C1 segment of cervical spinal cord (tissue), 14 donors: Measurements from ENCODE around the gene HS3ST3A1.
"Not testable (repeated sequence)": the region's sequence is repeated elsewhere in the genome, so short reads cannot be mapped to it uniquely, and the experiment has no call there.

ENCODE experiments used
- DNase-seq, 14 donors: peaks; one replicate each; lab custom pipeline; 2025; lab: John Stamatoyannopoulos, UW

Gene HS3ST3A1

GRCh38 chr17:13575922-13576419 is 25.8 kb downstream of the HS3ST3A1 start:
- no peak for DNase-seq

DNA sequence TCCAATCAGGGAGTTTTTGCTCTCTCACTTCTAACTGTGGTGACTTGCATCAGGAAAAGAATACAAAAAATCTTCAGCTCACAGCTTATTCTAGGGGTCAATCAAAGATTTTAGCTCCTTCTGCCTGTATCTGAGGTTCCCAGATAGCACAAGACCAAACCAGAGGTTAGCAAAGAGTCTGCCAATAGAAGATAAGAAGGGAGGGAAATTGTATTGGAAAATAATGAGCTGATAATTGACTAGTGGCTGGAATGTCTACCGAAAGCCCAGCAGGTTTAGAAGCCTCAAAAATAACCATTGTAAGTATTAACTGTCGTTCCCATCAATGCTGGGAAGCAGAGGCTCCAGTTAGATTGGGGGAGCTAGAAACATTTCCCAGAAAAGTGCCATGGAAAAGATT is 26.3 kb downstream of the HS3ST3A1 start:
- DNase-seq = no peak

DNA sequence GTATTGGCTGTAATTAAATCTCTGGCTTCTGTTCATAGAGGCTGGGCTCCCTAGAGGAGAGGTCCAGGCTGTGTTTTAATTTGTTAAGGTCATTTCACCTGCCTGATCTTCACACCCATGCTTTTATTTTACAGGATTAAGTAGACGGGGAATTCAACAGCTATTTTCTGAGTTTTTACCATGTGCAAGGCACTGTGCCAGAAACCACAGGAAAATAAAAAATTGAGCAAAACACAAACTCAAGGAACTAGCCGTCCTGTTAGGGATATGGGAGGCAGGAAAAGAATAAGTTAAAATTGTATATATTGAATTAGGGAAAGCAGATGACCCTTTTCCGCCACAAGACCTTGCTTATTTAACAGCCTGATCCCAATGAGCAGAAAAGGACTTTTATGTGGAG is 29.1 kb downstream of the HS3ST3A1 start:
- DNase-seq = no peak

- no peak for DNase-seq
Observed at GRCh38 chr17:13569398-13570123, 32.2 kb downstream of the HS3ST3A1 start.

GRCh38 chr17:13568582-13569397 is 32.9 kb downstream of the HS3ST3A1 start:
- DNase-seq = no peak

- no peak for DNase-seq
Observed at GRCh38 chr17:13563866-13564265, 37.9 kb downstream of the HS3ST3A1 start.

DNA sequence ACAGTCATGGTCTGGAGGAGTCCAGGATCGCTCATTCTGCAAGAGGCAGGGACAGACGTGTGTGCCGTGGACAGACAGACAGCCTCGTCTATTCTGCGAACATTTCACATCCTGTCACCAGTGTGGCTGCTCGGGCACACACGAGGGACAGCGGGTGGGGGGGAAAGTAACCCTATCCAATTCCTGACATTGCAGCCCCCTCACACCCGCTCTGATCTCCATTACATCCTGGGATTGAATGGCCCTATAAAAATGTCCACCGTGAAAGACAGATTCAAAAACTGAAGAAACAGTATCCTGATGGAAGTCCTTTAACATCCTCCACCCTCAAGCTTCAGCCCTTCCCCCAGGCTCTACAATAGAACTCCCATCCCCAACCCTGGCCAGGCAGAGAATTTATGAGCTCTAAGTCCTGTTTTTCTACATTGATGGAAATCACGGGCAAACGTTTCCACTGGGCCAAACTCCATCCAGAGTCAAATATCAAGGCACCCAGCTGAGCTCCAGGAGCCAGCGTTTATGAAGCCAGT is 39.4 kb downstream of the HS3ST3A1 start:
- DNase-seq = peak in 3 of 14 donors; percentile 1 to 34 (median 5)

DNA sequence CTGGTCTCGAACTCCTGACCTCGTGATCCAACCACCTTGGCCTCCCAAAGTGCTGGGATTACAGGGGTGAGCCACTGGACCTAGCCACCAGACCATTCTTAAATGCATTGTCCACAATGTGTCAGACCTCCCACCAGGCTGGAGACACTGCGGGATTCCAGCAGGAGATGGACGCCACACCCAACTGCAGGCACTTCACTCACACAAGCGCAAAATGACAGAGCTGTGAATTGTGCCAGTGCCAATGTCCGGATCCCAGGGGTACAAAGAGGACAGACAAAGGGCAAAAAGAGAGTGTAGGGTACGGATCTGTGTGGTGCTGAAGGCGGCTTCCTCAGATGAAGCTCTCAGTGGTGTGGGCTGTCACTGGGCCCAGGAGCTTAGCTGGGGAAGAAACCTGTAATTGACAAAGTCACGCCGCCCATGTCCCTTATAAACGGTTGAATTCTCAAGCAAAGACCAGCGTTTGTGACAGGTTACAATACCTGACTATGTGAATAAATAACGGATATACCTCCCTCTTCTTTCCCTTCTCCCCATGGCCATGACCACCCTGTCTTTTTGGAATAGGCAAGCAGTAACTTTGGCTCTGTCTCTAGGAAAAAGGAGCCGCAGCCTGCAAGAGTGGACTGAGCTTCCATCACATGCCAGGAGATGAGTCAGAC is 40.0 kb downstream of the HS3ST3A1 start:
- DNase-seq = peak in 1 of 14 donors; percentile 0

DNA sequence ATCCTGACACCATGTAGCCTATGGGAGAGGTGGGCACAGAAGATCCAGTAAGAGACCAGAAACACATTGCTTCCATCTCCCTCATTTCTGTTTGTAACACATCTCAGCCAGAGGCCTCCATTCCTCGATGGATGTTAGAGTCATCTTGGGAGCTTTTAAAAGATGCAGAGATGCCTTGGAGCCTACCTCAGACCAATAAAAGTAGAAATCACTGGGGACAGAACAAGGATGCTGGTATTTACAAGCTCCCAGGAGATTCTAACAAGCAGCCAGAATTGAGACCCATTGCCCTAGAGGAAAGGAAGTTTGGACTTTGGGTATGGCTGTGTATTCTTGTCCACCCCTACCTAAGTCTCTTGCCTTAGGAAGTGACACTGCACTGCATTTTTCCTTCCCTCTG is 40.8 kb downstream of the HS3ST3A1 start:
- no peak for DNase-seq

DNA sequence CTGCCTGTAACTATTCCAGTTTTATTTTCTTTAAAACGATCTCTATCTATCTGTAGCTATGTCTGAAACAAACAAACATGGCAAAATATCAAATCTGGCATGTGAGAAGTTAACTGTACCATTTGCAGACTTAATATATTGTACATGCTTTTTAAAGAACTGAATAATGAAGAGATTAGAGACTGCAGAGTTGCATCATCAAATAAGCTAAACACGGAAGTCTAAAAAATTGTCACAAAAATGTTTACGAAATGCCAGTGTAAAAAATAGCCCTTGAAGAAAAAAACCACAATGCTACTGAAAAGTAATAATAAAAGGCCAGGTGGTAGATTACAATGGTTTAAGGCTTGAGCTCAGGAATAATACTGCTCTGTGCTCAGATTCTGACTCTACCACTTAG is 43.1 kb downstream of the HS3ST3A1 start:
- DNase-seq = no peak

DNA sequence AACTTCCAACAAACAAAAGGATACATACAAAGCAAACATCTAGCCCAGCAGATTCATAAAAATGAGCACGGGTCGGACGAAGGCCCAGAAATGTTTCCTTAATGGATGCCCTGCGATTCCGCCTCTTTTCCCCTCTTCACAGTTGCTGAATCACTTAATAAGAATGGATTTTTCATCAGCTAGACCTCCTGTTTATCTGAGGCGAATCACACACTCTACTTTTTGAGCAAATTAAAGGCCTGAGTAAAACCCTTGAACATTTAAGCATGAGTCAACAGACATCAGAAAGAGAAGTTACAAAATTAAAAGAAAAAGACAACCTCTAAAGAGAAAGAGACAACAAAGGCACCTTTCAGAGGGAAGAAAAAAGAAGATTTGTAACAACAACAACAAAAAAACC is 44.7 kb downstream of the HS3ST3A1 start:
- no peak for DNase-seq

- no peak for DNase-seq
Observed at GRCh38 chr17:13554231-13554630, 47.5 kb downstream of the HS3ST3A1 start.

DNA sequence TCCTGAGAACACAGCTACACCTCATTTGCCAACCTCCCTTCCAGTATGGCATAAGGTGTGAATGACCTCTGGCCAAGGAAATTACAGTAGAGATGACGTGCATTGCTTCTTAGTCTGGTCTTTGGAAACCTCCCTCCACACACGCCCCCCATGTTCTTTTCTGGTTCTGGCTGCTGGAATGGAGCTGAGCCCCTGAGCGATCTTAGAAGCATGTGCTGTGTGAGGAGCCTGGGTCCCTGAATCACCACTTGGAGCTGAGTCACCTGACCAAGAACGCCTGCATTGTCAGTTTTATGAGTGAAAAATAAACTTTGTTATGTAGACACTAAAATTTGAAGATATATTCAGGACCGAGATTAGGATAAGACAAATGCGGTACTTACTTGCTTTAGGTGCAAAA is 51.4 kb downstream of the HS3ST3A1 start:
- no peak for DNase-seq

- DNase-seq = not testable (repeated sequence)
Observed at GRCh38 chr17:13548576-13548975, 53.2 kb downstream of the HS3ST3A1 start.

- no peak for DNase-seq
Observed at GRCh38 chr17:13546851-13547250, 54.9 kb downstream of the HS3ST3A1 start.

- no peak for DNase-seq
Observed at GRCh38 chr17:13545941-13546340, 55.8 kb downstream of the HS3ST3A1 start.

DNA sequence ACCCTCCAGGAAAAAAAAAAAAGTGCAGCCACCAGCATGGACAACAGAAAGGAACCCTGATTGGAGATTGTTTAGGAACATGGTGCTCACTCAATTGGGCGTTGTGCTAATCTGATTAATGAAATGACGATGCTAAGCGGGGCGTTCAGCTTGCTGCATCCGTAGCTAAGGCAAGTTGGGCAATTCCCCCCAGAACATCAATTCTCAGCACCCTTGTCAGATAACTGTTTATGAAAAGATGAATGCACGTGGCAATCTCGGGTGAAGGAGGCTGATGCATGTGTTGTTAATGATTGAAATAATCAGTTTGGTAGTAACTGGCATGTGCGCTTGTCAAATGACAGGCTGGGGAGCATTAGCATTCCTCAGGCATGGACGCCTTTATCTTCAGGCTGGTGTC is 57.0 kb downstream of the HS3ST3A1 start:
- DNase-seq = no peak

DNA sequence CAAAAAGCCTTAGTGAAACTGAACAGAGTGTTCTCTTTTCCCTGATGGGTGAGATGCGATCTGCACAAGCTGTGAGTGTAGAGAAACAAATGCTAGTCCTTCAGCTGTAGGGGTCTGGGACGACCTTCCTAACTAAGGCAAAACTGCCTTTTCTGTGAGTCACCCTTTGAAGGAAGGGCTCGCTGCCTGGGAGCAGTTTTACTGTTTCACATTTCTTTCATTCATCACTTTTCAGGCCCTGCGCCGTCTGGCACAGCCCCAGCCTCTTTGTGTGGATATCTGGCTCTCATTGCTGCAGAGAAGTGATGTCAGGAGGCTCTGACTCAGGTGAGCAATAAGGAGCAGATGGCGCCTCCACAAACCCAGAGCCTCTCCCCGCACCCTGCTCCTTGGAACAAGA is 57.4 kb downstream of the HS3ST3A1 start:
- peak in 10 of 14 donors; percentile 1 to 73 (median 10) for DNase-seq

- no peak for DNase-seq
Observed at GRCh38 chr17:13542636-13543035, 59.1 kb downstream of the HS3ST3A1 start.

DNA sequence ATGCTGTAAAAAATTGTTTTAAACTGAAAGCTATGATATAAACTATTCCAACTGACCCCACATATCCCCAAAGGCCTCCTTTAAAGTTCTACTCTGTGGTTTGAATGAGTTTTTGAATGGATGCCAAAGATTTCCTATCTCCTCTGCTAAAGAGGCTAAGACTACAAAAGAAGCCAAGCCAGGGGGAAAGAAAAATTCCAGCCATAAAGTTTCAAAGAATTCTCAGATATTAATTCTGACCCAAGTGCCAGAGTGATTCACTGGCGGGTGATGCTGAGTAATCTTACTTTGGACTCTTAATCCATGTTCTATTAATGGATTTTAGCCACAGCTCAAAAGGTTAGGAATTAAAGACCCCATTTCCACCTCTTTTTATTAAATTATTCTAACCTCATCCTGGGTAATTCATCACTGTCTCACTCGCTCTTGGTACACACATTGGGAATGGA is 60.7 kb downstream of the HS3ST3A1 start:
- no peak for DNase-seq

- no peak for DNase-seq
Observed at GRCh38 chr17:13540546-13540945, 61.2 kb downstream of the HS3ST3A1 start.

DNA sequence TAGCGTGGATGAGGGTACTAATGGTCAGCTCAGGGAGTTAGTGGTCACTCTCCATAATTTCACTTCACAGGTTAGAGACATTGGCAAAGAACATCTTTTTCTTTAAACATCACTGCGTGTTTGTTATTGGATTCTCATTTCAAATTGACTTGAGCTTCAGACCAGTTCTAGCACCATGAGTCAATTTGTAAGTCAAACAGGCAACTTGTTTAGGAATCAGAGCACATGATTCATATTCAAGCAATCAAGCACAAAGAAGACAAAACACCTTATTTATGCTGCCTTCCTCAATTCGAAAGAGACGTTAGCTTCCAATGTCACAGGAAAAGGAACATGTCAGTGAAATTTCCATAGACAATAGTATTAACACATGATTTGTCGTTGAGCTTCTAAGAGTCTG is 62.3 kb downstream of the HS3ST3A1 start:
- DNase-seq = no peak
